ENCODE results near the gene BMPER. TPM values are rescaled to one million over a fixed set of nuclear protein-coding genes. Genes with fewer than 3 reads are reported as not detected.

The BMPER gene
- 0.34 and 0.55 TPM in 2 replicates for total RNA-seq (2014; rRNA removed; shearing (Covaris generic))

- DNase-seq (ENCODE audit: low spot score): peak; percentile 25
Measured at GRCh38 chr7:33905389-33906032, at the start of gene BMPER. Gene BMPER, plus strand, starts transcription at chr7:33905539. Its CDS starts 75 bp downstream, at chr7:33905614.

GRCh38 chr7:33861947-33862346 is 43.4 kb upstream of the BMPER start:
- DNase-seq (ENCODE audit: low spot score): no peak

- no peak for DNase-seq (ENCODE audit: low spot score)
Measured at GRCh38 chr7:33862946-33863814, 42.2 kb upstream of the BMPER start.

- DNase-seq (ENCODE audit: low spot score): no peak
Measured at GRCh38 chr7:33868166-33868565, 37.2 kb upstream of the BMPER start.

- no peak for DNase-seq (ENCODE audit: low spot score)
Measured at GRCh38 chr7:33869176-33869575, 36.2 kb upstream of the BMPER start.

- no peak for DNase-seq (ENCODE audit: low spot score)
Measured at GRCh38 chr7:33870120-33870519, 35.2 kb upstream of the BMPER start.

- DNase-seq (ENCODE audit: low spot score): no peak
Measured at GRCh38 chr7:33872870-33873269, 32.5 kb upstream of the BMPER start.

GRCh38 chr7:33873518-33873917 is 31.8 kb upstream of the BMPER start:
- DNase-seq (ENCODE audit: low spot score): no peak

GRCh38 chr7:33873981-33874750 is 31.2 kb upstream of the BMPER start:
- peak; percentile 85 for DNase-seq (ENCODE audit: low spot score)

GRCh38 chr7:33874943-33875342 is 30.4 kb upstream of the BMPER start:
- DNase-seq (ENCODE audit: low spot score): peak; percentile 65

GRCh38 chr7:33876596-33877274 is 28.6 kb upstream of the BMPER start:
- DNase-seq (ENCODE audit: low spot score): no peak

- DNase-seq (ENCODE audit: low spot score): peak; percentile 30
Measured at GRCh38 chr7:33880787-33881186, 24.6 kb upstream of the BMPER start.

- no peak for DNase-seq (ENCODE audit: low spot score)
Measured at GRCh38 chr7:33881316-33881715, 24.0 kb upstream of the BMPER start.

GRCh38 chr7:33882040-33882837 is 23.1 kb upstream of the BMPER start:
- DNase-seq (ENCODE audit: low spot score): no peak

- no peak for DNase-seq (ENCODE audit: low spot score)
Measured at GRCh38 chr7:33882950-33883670, 22.2 kb upstream of the BMPER start.

GRCh38 chr7:33883671-33883965 is 21.7 kb upstream of the BMPER start:
- DNase-seq (ENCODE audit: low spot score): no peak

GRCh38 chr7:33885290-33886148 is 19.8 kb upstream of the BMPER start:
- DNase-seq (ENCODE audit: low spot score): no peak

GRCh38 chr7:33886149-33886623 is 19.2 kb upstream of the BMPER start:
- no peak for DNase-seq (ENCODE audit: low spot score)

- DNase-seq (ENCODE audit: low spot score): no peak
Measured at GRCh38 chr7:33887266-33887975, 17.9 kb upstream of the BMPER start.
